BJ (cell line): ENCODE results near the gene TFAP2D. TPM values are rescaled to one million over a fixed set of nuclear protein-coding genes. Genes with fewer than 3 reads are reported as not detected.

Experiments used
- CTCF ChIA-PET: fragments of 350-600 bp; formaldehyde crosslinking; extraction: SDS; loops from one replicate; lab custom pipeline; 2021; ENCODE audit warnings: antibody characterized with exemption, inconsistent platforms; lab: Yijun Ruan, JAX
- POLR2A ChIA-PET: fragments of 300-600 bp; sonication (Branson Sonifier 250); formaldehyde crosslinking; extraction: SDS; loops from one replicate; lab custom pipeline; 2021; ENCODE audit warnings: antibody characterized with exemption; lab: Charles Lee
- DNase-seq: peaks from one replicate; pipeline ENCODE4 v3.0.0-alpha.2; 2011; ENCODE audit warnings: low read depth
- H3K27me3 ChIP-seq: 2 replicates; pipeline ENCODE4 v1.6.0; 2011; ENCODE audit warnings: low read length; ENCODE audit not compliant: control insufficient read depth, insufficient read depth
- H3K36me3 ChIP-seq: 2 replicates; pipeline ENCODE4 v1.5.1; 2011; ENCODE audit warnings: low read length; ENCODE audit not compliant: control insufficient read depth, insufficient read depth
- H3K4me3 ChIP-seq: 2 replicates; pipeline ENCODE4 v1.5.1; 2011; ENCODE audit warnings: low read depth, mild to moderate bottlenecking, control low read depth, low read length
- CTCF ChIP-seq: IDR thresholded peaks from 2 replicates; pipeline ENCODE4 v1.5.1; 2011; ENCODE audit warnings: low read depth, mild to moderate bottlenecking, control low read depth, inconsistent platforms, low read length, moderate library complexity; ENCODE audit not compliant: insufficient read depth
- polyA plus RNA-seq: library from polyadenylated mRNA; depleted of rRNA; stranded (reverse); fragments of >200 nt; gene quantifications from 2 replicates; pipeline ENCODE4 v1.2.3, GENCODE V29; 2011

TFAP2D gene
- polyA plus RNA-seq, 1 experiment, result not detected

GRCh38 chr6:50691814-50692495 lies 21.4 kb upstream of the TFAP2D start:
- ChIA-PET POLR2A (no interaction called here), CTCF (no interaction called here)
- Histone ChIP-seq H3K27me3 (no peaks in the 10 kb centered on the region), H3K36me3 (no peaks in the 10 kb centered on the region), H3K4me3 (no peak overlapping the region)
- DNase-seq, result no peak
- no peak for TF ChIP-seq CTCF

- no peak for DNase-seq
- no peak overlapping the region for H3K4me3 ChIP-seq
- ChIA-PET CTCF (no interaction called here), POLR2A (no interaction called here)
- no peaks in the 10 kb centered on the region for H3K27me3 ChIP-seq
- no peaks in the 10 kb centered on the region for H3K36me3 ChIP-seq
- no peak for TF ChIP-seq CTCF
Observed at GRCh38 chr6:50698546-50698945, 14.8 kb upstream of the TFAP2D start.

- ChIA-PET POLR2A (no interaction called here), CTCF (no interaction called here)
- Histone ChIP-seq H3K4me3 (no peak overlapping the region), H3K36me3 (no peaks in the 10 kb centered on the region), H3K27me3 (no peaks in the 10 kb centered on the region)
- no peak for DNase-seq
- no peak for TF ChIP-seq CTCF
Observed at GRCh38 chr6:50699051-50699775, 14.1 kb upstream of the TFAP2D start.

- ChIA-PET CTCF (no interaction called here), POLR2A (no interaction called here)
- H3K36me3 ChIP-seq, result no peaks in the 10 kb centered on the region
- H3K27me3 ChIP-seq, result 0 out of 2 replicates have a peak, but pooled peaks cover 1% of the 10 kb centered on the region
- no peak for TF ChIP-seq CTCF
- H3K4me3 ChIP-seq, result no peak overlapping the region
- no peak for DNase-seq
Observed at GRCh38 chr6:50706575-50706974, 6.8 kb upstream of the TFAP2D start.

GRCh38 chr6:50707191-50707590 lies 6.1 kb upstream of the TFAP2D start:
- no peak for DNase-seq
- H3K36me3 ChIP-seq, result no peaks in the 10 kb centered on the region
- 0 out of 2 replicates have a peak, but pooled peaks cover 1% of the 10 kb centered on the region for H3K27me3 ChIP-seq
- no peak overlapping the region for H3K4me3 ChIP-seq
- TF ChIP-seq CTCF, result no peak
- ChIA-PET POLR2A (no interaction called here), CTCF (no interaction called here)
